NCI-H1105 (cell line): ENCODE measurements around the gene TSPOAP1.

ENCODE experiments used
- DNase-seq: peaks from one replicate; lab custom pipeline; 2025; lab: John Stamatoyannopoulos, UW

Gene TSPOAP1

DNA sequence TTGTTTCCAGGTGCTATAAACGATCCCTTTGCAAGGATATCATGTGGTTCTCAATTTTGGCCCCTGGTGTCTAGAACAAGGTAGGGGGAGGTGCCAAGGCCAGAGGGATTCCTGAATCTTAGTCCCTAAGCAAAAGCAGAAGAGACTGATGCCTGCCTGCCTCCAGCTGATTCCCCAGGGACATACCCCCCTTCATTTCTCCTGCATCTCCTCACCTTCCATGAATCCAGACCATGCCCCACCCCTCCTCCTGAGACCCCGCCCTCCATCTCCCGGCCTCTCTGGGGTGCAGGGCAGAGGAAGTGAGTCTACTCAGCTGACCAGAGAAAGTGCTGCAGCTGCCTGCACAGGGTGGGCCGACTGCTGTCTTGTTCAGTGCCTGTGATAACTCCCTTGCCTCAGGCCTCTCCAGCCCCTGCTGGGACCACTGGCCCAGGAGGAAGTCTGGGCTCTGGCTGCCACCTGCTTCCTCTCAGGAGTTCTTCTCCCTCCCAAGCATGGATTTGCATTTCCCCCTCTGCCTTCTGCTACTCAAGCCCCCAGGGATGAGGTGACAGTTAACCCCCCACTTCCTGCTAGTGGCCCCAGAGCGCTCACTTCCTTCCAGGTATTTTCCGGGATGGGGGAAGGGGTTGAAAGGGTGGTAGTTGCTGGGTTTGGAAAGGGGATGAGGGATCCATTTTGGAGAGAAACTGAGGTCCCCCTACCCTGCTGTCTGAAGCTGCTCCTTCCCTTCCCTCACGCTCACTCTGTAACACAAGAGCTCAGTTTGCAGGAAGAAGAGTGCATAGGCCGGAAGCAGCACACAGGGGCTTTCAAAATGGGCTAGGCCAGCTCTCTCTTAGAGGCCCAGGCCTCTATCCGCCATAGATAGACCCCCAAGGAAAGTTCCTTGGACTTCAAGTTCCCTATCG, 10.5 kb upstream of the TSPOAP1 start:
- DNase-seq: no peak

DNA sequence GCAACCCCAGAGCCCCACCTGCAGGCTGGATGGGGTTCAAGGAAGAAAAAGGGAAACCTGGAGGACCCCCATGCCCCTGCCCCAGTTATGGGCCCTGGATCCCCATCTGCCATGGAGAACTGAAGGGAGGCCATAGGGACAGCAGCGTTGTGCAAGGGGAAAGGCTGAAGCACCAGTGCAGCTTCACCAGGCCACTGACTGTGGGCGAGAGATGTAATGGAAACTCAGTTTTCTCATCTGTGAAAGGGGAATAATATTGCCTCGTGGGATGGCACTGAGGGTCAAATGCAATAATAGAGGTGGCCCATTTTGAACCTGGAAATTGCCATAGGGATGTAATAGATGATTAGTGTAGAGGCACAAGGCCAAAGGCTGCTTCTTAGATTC, 9.9 kb upstream of the TSPOAP1 start:
- no peak for DNase-seq

DNA sequence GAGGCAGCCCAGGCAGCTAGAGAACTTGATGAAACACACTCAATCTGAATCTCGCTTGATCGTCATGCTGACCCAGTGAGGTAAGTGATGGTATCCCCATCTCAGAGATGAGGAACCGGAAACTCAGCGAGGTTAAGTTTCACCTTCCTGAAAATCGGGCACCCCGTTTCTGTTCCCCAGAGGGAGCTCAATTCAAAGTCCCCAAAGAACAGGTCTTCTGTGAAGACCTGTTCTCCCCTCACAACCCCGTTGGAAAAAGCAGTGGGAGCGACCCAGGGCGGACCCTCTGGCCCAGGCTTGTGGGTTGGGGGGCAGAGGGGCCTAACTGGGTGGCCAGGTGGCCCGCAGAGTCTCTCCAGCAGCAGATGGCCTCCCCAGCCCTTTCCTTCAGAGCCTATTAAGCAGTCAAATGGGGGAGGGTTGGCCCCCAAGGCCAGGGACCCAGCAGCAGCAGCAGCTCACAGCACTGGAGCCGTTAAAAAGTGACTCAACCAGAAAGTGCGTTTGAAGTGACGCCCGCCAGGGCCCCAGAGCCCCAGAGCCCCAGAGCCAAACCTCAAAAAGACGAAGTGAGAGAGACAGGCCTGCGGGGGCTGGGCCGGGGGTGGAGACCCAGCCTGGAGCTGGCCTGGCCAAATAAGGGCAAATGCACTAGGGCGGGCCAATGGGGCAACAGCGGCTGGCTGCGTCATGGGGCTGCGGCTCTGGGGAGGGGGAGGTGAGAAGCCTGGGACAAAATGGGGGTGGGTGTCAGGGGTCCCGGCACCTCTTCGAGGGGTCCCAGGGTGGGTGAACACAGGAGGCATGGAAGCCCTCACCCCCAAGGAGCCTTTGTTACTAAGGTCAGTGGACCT, 9.2 kb upstream of the TSPOAP1 start:
- no peak for DNase-seq

DNA sequence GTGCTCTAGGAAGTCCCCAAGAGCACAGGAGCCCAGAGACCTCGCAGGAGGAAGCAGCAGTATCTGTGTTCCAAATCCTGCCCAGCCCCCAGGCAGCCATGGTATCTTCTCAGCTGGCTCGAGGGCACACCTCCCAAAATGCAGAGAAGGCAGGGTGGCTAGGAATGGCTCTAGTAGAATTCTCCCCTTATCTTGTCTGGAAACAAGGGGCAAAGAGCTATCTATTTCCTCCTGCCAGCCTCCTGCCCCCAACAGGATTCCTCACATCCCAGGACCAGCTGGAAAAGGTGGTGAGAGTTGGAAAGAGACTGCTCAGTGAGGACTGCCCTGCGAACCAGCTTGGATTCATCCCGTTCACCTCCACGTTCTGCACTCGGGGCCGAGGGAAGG, 8.6 kb upstream of the TSPOAP1 start:
- no peak for DNase-seq

DNA sequence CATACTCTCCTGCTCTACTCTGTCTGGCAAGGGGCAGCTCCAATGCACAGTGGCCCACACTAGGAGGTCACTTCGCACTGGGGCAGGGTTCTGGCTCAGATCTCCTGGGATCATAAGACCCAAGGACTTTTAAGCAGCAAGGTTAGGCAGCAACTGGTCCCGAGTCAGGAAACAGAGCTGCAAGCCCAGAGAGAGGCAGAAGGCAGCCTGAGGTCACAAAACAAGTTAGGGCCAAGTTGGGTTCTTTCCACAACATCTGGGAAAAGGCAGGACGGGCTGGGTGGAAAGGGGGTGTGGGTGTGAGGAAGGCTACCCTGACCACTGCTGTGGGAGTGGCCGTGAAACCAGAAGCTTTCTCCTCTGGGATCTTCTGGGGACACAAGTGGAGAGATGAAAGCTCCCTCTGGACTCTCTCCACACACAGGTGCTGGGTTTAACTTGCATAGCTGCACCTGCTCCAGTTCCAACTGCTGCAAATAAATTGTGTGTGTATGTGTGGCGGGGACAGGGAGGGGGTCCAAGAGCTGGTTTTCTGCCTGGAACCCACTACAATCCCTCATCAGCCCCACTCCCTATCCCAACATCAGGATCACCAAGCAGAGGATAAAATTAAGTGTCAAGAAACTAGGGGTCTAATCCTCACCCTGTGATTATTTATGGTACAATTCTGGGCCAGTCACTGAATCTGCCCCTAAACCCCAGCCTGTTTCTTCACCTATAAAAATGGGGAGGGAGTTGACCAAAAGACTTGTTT, 8.0 kb upstream of the TSPOAP1 start:
- DNase-seq: no peak

DNA sequence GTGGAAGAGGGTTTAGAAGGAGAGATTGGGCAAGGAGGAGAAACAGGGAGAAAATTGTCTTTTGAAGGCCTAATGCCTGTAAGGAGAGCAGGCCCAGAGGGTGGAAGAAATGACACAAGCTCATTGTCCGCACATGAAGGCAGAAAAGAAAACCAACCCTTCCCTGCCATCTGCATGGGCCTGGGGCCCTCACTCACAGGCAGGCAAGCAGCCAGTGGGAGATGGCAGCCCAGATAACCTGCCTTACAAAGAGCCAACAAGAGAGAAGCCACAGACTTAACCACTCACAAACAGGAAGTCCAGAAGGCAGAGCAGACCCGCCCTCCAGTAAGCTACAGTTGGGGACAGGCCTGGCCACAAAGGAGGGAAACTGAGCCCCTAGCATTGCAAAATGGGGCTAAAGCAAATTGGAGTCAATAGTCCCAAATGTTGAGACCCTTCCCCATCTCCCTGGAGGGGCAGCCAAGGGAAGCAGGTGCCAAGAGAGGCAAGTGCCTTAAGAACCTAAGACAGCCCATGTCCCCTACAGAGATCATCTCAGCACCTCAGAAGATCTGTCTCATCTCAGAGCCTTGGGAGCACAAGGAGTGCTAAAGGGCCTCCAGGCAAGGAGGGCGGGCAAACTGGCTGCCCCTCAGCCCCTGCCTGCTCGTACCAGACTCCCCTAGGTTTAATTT, 7.3 kb upstream of the TSPOAP1 start:
- DNase-seq: no peak

DNA sequence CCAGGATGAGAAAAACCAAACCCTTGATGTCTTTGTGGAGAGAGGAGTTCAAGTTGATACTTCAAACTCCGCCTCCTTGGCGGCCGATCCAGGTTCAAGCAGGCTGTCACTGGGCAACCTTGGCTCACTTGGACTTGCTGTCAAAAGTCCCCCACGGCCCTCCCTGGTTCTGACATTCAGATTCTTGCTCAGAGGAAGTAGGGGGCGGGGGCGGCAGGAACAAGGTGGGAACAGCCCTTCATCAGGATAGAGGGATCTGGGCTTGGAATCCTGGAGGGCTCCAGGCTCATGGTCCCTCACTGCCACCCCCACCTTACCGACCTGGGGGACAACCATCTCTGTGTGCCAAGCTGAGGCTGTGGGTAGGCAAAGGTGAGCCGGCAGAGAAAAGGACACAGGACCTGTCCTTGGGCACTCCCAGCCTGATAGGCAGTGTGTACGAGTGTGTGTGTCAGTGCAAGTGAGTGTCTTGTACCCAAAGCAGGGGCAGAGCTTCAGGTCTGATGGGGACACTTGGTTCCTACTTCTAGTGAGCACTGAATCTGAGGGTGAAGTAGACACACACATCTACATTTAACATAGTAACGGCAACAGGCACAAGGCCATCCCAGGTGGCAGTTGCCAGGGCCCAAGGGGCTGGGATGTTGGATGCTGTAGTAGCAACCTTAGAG, 6.6 kb upstream of the TSPOAP1 start:
- DNase-seq: no peak

DNA sequence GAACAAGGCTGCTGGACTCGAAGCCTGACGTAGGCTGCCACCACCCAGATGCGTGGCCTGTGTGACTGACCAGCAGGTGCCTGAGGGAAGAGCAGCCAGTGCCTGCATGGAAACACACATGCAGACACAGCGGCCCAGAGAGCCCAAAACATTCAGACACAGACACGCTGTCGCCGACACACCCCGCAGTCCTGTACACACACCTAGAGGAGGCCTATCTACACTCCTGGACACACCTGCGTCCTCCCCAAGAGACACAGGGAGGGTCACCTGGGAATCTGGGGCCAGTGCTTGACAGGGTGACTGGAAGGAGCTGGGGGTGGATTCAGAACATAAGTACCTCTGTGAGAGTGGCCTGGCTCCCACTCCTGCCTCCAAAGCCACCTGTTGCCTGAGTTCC, 6.1 kb upstream of the TSPOAP1 start:
- DNase-seq: no peak

DNA sequence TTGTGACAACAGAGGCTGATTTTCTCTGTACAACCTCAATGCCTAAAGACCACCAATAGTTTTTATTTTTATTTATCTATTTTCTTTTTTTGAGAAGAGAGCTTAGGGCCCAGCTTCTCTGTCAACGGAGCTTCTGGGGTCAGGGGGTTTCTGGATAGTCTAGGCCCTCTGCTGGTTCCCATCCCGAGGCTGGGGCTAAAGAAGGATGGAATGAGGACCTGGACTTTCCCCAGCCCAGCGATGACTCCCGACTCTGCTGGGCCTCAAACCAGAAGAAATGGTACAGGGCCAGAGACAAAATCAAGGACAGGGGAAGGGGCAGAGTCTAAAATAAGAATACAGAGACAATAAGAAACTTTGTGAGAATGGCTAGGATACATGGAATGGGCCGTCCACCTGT, 5.7 kb upstream of the TSPOAP1 start:
- DNase-seq: no peak

DNA sequence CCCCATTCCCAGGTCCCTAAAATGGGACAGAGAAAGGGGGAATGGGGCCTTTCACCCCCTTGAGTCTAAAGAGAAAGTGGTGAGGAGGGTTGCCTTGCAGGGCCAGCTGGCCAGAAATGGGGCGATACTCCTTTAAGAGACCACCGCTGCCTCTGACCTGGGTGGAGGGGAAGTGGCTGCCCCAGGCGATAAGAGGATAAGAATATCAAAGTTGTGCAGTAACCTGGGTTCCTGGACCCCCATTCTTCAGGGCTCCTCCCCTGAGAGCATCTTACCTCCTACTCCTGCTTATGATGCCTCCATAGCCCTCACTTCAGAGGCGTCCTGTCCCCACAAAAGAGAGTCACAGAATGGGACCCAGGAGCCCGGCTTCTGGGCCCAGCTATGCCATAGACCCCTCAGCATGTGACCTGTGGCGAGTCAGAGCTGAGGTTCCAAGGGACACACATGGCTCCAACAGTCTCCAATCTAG, 5.2 kb upstream of the TSPOAP1 start:
- no peak for DNase-seq

DNA sequence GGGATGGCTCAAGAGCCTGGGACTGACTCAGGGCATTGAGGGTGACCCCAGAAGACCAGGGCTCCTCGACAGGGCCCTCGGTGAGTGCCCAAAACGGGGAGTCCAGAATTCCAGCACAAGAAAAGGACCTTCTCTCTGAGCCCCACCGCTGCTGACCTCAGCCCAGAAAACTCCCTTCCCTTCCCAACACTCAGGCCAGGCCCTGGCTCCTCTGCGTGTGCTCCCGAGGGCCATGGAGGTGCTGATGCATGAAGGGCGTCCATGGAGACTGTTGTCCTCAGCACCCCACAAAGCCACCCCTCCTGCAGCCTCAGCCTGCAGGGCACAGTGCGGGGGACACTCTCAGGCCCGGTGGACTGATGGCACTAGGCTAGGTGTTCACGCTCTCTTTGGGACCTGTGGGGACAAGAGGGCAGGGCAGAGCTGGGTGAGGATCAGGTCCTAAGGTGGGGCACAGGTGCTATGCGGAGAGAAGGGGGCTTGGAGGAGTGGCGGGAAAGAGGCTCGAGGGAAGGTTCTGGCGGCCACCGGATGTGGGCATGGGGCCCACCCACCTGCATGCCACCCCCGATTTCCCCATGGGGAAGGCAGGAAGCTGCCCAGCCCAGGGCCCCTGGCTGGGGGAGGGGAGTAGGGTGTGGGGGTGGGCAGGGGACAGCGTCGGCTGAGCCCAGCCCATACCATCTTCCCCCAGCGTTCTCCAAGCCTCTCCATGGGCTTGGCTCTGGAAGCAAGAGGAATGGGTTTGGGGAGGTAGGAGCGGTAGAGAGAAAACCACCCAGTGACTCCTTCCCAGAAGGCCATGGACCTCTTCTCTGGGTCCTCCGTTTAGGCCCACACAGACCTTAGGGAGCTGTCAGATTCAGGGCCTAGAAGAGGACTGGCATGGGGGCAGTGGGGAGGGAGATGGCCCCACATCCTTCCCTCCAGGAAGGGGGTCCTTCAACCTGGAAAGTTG, 4.5 kb upstream of the TSPOAP1 start:
- no peak for DNase-seq

DNA sequence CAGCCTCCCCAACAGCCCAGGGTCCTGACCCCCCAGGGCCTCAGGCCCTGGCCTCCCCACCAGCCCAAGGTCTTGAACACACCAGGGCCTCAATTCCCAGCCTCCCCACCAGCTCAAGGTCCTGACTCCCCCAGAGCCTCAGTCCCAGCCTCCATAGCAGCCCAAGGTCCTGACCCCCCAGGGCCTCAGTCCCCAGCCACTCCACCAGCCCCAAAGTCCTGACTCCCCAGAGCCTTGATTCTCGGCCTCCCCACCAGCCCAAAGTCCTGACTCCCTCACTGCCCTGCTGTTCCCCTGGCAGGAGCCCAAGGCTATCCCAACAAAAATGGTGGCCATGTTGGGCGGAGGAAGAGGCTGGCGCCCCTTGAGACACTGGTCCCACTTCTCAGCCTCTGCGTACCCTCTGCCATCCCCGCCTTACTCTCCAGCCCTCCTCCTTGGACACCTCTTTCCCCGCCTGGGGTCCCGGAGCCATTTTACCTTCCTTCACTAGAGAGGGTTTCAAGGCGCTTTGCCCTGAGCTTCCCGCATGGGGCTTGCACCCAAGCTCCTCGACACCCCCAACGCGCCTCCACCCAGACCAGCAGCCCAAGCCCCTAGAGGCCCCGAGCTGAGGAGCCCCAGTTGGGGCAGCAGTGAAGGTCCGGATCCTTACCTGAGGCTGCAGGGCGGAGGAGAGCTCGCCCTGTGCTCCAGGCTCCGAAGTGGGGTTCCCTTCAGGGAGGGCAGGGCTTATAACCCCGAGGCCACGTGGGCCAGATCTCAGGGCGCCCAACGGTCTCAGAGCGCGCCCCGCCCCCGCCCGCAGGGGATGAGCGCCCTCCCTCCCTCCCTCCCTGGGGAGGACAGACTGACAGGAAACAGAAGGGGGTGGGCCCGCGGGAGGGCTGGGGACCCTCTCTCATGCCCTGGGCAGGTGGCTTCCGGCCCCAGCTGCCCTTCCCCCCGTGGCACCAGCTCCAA, 3.5 kb upstream of the TSPOAP1 start:
- DNase-seq: no peak

DNA sequence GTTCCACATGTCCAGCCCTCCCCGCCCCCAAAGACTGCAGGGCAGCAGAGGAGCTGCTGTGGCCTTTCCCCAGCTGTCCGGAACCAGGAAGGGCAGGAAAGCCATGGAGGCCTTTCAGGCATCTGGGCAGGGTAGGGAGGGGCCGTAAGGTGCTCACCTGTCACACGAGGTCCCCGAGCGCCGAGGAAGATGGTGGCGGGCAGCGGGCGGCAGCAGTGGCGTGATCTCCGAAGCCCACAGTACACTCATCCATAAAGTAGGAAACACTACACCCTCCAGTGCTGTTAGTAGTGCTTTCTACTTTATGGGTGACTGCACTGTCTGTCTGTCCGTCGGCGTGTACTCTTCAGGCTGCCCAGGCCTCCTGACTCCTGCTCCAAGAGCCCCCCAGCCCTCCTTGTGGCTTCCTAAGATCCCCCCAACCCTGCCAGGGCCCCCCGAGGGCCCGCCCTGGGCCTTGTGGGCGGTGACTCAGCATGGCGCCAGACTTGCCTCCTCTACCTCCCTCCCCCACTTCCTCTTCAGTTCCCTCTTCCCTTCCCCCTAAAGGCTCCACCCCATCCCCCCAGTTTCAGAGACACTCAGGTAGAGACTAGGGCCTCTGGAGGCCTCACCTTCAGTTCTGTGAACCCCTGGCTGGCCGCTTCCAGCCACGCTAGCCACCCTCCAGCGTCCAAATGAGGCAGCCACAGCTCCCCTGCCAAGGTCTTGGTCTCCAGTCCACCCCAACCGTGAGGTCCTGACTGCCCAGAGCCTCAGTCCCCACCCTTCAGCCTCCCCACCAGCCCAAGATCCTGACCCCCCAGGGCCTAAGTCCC, 2.6 kb upstream of the TSPOAP1 start:
- no peak for DNase-seq

DNA sequence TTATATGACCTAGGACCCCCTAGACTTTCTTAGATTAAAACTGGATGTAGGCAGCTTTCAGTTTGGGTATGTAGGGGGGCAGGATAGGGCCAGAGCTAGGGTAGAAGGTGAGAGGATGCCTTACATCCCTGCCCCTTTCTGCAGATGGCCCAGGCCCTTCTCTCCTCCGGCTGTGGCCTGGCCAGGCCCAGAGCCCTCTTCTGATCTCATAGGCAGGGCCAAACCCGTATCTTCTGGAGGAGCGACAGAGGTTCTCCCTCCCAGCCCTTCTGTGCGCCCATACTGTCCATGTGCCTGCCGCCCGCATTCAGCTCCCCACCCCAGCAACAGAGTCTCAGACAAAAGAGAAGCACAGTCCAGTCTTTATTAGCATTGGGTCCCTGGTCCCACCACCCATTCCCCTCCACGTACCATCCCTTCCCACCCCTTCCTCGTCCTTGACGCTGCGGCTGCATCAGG, 2.0 kb upstream of the TSPOAP1 start:
- DNase-seq: no peak

DNA sequence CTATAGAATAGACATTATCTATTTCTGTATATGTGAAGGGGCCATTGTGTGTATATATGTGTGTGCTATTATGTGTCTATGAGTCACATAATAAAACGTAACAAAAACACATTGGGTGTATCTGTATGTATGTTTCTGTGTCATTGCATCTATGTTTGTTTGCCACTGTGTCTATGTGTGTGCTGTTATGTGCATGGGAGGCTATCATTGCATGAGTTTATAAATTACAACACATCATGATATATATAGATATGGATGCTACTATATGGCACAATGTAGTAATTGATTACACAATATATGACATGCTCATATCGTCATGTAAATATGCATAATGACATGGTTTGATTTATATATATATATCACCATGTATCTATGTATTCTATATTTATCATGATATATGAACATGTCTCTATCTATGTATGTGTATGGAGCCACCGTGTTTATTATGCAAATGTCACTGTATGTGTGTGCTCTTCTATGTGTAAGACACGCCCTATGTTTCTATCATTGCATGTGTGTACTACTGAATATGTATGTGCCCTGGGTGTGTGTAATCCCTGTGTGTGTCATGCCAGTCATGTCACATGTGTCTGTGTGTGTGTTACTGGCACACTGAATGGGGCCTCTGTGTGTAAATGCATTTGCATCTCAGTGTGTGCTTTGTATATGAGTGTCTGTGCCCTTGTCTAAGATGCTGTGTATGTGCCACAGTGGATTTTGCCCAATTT, 1.4 kb upstream of the TSPOAP1 start:
- no peak for DNase-seq

DNA sequence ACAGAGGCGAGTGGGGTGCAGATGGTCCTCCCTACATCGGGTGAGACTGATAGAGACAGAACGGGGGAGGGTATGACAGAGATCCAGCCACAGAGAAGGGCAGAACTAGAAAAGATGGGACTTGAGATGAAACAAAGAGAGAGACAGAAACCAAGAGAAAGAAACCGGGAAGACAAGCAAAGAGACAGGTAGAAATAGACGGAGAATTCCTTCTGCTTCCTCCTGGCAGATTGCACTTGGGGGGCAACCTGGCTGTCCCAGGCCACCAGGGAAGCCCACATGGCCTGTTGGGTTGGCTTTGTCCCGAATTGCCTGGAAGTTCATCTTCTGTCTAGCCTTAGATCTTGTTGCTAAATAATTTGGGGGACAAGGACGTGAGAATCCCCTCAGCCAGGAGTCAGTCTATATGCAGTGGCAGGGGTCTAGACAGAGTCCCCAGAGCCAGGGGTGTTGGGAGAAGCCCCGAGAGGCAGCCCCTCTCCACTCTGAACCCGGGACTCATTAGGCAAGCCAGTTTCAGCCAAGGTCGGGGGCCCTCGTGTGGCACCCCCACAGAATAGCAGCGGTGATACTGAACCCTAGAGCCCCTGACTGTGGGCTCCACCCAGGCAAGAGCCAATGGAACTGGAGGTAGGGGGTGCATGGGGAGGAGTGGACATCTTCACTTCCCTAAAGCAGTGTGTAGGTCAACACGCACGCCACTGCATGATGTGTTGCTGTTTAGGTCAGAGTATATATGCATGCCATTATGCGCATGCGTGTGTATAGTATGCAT, 627 bp upstream of the TSPOAP1 start:
- no peak for DNase-seq
